Measurements from ENCODE around the gene XAB2.

Gene XAB2

DNA sequence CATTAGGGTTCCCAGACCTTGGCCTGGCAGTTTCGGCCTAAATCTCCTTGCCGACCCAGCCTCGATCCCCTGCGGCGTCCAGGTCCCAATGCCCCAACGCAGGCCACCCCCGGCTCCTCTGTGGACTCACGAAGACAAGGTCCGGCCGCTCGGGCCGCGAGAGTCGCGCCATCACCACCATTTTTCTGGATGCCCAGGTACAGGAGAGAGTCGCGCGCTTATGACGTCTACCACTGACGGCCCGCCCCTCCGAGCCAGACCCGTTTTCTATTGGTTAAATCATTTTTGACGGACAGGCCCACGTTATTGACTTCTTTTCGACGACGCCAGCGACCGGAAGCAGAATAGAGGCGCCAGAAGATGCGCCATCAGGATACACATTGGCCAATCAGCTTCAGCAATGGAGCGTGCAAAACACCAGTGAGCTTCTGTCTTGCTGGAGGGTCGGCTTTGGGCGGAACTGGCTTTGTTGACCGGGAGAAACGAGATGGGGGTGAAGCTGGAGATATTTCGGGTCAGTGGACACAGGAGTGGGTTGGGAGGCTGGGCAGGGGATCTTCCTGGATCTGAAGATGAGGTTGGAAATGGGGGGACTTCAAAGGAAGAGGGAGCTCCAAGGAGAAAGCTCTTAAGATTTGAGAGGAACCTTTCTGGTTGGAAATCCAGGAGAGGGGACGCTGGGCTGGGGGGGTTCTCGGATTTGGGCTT lies at the start of gene XAB2, which contains the start of gene PET100:
Gene XAB2, minus strand, starts transcription at position 199 of the 708 bp plus-strand sequence. Its CDS starts 18 bp downstream, at position 181.
Gene PET100, plus strand, starts transcription at position 447 of the 708 bp plus-strand sequence. Its CDS starts 41 bp downstream, at position 488.
- ATAC-seq, result peak; percentile 99 to 100

DNA sequence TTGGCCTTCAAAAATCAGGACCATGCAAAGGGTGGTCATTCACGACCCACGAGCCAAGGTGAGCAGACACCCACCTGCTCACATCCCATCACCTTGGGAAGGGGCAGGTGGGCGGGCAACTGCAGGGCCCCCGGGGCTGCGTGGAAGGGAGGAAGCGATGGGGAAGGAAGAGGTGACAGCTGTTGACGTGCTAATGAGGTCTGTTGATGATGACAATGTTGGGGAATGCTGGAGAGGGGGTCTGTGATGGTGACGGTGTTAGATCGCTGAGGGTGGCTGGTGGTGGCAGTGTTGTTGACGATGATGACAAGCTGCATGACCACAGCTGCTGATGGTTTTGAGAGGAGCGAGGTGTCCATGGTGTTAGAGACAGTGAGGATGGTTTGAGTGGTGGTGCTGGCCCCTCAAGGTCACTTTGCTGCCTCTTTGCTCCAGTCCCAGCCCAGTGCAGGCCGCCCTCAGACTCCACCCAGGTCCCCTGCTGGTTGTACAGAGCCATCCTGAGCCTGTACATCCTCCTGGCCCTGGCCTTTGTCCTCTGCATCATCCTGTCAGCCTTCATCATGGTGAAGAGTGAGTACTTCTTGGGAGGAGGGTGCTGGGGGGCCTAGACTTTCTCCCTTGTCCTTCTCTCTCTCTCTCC lies 48.4 kb upstream of the XAB2 start:
- no peak for ATAC-seq

DNA sequence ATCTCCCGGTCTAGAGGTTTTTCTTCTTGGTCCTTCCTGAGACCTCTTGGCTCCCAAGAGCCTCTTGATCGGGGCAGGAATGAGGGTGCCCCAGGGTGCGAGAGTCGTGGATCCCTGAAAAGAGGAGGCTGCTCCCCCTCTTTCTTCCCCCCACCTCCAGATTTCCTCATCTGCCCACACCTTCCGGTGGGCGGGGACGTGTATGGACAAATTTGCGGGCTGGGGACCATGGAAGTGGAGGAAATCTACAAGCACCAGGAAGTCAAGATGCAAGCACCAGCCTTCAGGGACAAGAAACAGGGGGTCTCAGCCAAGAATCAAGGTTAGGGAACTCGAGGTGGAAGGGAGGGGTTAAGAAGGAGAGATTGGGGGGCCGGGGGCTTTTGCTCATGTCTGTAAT lies 47.5 kb upstream of the XAB2 start, which contains the start of gene MCEMP1:
Gene MCEMP1, plus strand, starts transcription at position 237 of the 400 bp plus-strand sequence. Its CDS starts 31 bp downstream, at position 268.
- no peak for ATAC-seq

DNA sequence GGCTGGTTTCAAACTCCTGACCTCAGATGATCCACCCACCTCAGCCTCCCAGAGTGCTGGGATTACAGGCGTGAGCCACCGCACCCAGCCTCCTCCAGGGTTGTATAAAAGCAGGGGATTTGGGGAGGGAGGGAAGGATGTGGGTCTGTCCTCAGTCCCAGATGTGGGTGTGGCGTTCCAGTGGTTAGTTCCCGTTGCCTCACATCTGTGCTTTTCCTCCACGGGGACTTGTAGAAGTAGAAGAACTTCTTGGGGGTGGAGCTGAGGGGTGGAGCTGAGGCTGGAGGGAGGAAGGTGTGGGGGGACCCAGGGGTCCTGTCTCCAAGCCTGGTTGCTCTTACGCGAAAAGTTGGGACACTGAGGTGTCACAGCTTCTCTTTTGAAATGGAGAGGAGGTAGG lies 47.0 kb upstream of the XAB2 start:
- no peak for ATAC-seq

DNA sequence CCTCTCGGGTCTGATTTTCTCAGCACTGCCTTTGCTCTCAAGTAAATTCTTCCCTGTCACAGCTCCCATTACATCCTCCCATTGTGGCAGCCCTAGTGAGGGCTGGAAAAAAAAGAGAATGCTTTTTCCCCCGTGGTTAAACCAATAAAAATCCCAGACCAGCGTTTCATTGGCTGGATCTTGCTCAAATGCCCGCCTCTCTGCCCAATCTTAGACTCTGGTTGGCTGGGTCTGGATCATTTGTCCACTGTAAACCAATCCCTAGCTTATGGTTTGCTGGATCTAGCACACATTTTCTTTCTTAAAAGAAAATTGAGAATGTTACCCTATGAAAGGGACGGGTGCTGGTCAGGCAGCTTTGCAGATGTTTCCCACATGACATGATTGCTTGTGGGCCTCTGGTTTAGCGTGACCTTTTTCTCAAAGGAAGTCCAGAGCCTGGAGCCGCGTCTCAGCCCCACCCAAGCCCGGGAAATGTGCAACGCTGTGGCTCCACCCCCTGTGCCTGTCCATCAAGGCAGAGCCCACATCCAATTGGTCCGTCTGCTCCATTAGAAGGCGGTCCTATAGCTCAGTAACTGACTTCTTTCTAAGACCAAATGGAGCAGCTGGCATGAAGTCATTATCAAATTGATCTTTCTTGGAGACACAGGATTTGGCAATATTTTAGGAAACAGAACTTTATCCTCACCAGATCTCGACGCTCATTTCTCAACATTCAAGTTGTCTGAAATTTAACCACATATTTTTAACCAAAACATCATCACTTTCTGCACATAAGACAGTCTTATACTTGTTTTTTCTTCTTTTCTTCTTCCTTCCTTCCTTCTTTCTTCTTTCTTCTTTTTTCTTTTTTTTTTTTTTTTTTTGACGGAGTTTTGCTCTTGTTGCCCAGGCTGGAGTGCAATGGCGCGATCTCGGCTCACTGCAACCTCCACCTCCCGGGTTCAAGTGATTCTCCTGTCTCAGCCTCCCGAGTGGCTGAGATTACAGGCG lies 45.0 kb upstream of the XAB2 start:
- peak in 1 of 2 donors; percentile 40 for ATAC-seq

DNA sequence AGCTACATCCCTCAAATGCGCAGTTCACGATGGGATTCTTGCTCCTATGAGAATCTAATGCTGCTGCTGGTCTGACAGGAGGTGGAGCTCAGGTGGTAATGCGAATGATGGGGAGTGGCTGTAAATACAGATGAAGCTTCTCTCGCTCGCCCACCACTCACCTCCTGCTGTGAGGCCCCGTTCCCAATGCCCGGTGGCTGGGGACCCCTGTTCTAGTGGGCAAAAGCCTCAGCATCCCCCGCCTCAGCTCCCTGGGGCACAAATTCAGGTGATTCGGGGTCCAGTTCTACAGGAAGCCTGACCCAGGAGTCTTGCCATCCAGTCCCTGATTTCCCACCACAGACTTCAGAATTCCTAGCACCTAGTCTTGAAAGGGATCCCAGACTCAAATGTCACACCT lies 43.2 kb upstream of the XAB2 start:
- no peak for ATAC-seq

GRCh38 chr19:7670790-7671189 lies 41.4 kb upstream of the XAB2 start:
- ATAC-seq, result no peak

- ATAC-seq, result no peak
Observed at GRCh38 chr19:7670150-7670783, 40.9 kb upstream of the XAB2 start.

DNA sequence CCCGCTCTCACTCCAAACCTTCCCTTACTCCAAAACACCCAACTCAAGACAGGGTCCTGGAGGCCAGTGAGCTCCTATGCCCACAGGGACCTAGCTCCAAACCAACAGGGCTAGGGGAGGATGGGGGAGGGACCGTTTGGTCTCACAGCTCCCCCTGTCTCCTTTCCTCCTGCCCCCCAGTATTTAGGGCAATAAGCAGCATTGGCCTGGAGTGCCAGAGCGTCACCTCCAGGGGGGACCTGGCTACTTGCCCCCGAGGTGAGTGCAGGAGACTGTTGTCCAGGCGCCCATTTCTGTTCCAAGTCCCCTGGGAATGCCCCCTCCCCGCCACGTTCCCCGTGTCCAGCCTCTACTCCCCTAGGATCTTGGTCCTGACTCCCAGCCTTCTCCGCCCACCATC lies 40.3 kb upstream of the XAB2 start:
- ATAC-seq, result no peak

GRCh38 chr19:7668842-7669241 lies 39.5 kb upstream of the XAB2 start, which contains the start of gene RETN:
Gene RETN (plus strand): TSS chr19:7669049. CDS start chr19:7669327, 278 bp downstream.
- ATAC-seq, result no peak

GRCh38 chr19:7665076-7665475 lies 35.7 kb upstream of the XAB2 start:
- no peak for ATAC-seq

DNA sequence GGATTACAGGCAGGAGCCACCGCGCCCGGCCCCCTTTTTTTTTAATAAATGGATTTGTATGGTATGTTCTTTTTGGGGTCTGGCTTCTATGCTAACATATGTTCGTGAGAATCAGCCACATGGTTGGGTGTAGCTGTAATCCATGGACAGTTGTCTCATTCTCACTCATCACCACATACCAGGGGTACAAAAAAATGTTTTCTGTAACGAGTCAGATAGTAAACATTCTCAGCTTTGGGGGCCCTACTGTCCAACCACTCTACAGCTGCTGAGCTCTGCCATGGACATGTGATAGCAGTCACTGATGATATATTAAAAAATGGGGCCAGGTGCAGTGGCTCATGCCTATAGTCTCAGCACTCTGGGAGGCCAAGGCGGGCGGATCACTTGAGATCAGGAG lies 34.4 kb upstream of the XAB2 start:
- no peak for ATAC-seq

- no peak for ATAC-seq
Observed at GRCh38 chr19:7662657-7663056, 33.3 kb upstream of the XAB2 start.

DNA sequence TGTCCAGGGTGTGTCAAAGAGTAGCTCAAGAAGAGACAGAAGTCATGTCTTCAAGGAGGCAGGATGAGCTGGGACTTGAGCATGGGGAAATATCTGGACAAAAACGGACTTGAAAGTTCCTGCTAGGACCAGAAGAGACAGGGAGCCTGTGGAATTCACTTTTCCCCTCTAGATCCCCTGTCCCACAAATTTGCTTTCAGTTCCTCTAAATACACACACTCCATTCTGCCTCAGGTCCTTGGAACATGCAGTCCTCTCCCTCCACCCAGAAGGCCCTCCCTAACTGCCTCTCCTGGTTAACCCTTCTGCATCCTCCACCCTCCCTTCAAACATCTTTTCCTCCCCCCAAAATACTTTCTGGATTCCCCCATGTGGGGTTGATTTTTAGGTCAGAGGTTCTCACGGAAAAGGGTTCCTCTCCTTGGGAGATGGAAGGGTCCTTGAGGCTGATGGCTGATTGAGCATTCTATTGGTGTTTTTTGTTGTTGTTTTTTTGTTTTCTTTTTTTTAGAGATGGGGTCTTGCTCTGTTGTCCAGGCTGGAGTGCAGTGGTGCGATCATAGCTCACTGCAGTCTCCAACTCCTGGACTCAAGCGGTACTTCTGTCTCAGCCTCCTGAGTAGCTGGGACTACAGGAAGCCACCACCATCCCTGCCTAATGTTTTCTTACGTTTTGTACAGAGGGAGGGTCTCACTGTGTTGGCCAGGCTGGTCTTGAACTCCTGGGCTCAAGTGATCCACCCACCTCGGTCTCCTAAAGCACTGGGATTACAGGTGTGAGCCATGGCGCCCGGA lies 32.6 kb upstream of the XAB2 start:
- ATAC-seq, result no peak

DNA sequence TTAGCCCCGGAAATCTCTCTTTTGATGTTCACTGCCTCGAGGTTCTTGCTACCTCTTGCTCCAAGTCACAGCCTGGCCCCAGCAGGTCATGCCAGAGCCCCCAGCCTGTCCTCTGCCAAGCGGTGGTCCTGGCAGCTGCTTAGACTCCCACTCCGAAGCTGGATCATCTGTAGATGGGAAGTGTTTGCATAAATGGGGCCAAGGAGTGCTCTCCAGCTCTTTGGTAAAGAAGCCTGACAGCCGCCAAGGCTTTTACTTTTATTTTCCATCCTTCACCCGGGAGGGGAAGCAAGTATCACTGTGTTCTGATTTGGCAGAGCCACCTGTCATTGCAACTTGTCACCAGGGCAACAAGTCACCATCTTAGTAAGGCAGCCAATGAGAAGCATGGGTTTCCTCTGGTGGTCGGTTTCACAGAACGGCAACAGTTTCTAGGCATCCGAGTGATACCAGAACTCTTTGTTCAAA lies 28.9 kb upstream of the XAB2 start:
- peak; percentile 92 to 97 for ATAC-seq

- ATAC-seq, result peak; percentile 61
Observed at GRCh38 chr19:7657131-7657751, 27.9 kb upstream of the XAB2 start.

- no peak for ATAC-seq
Observed at GRCh38 chr19:7655581-7655980, 26.2 kb upstream of the XAB2 start.

DNA sequence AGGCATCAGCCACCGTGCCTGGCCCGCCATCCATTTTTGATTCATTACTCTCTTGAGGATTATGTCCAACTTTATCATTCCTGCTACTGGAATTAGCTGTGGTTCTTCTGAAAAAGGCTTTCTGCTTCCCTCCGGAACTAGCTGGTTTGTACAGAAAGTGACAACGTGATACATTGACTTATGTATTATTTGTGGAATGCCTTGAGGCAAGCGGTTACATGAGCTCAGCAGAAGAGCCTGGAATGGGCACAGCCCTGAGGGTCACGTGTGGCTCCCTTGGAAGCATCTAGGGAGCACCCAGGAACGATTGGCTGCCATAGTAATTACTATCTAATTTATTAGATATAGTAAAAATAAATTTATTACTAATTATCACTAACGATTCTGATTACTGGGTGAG lies 25.1 kb upstream of the XAB2 start:
- ATAC-seq, result no peak

- peak; percentile 78 to 80 for ATAC-seq
Observed at GRCh38 chr19:7652061-7652641, 22.8 kb upstream of the XAB2 start.

DNA sequence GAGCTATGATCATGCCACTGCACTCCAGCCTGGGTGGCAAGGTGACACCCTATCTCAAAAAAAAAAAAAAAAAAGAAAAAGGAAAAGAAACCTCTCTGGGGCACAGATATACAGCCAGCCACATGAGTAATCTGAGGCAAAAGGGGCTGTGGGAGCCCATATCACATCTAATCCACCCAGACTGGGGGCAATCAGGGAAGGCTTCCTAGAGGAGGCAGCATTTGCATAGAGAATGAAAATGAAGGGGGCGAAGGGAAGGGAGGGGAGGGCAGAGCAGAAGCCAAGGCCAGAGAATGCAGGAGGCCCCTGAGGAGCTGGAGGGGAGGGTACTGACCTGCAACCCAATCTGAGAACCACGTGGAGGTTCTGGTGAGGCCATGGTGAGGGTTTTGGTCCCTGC lies 20.8 kb upstream of the XAB2 start:
- no peak for ATAC-seq
